IPS-18c (cell line): ENCODE results near the gene AKIRIN2.

ENCODE experiments used
- H3K4me3 ChIP-seq: 2 replicates; pipeline ENCODE4 v1.7.0; 2013; ENCODE audit warnings: low read depth, mild to moderate bottlenecking, low read length, moderate library complexity; ENCODE audit not compliant: insufficient read depth
- H3K9me3 ChIP-seq: one replicate; pipeline ENCODE4 v1.6.1; 2013; ENCODE audit warnings: mild to moderate bottlenecking, low read length, moderate library complexity; ENCODE audit not compliant: control insufficient read depth, insufficient read depth

The AKIRIN2 gene

DNA sequence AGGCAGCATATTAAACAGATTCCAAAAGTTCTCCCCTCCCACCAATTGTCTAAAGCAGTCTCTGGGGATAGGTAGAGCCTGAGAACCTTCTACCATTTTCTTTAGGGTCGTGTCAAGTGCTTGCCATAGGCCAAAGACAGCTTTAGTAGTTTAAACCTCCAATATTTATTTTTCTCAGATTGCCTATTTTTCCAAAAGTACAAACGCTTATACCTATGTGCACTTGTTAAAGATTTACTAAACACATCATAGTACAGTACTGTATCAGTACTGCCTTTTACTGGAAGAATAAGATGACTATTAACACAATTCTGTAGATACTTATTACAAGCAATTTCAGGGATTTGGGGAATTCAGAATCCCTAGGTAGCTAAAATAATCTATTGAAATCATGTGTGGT lies 29.4 kb downstream of the AKIRIN2 start:
- H3K9me3 ChIP-seq, result no peaks in the 10 kb centered on the region
- no peak overlapping the region for H3K4me3 ChIP-seq

DNA sequence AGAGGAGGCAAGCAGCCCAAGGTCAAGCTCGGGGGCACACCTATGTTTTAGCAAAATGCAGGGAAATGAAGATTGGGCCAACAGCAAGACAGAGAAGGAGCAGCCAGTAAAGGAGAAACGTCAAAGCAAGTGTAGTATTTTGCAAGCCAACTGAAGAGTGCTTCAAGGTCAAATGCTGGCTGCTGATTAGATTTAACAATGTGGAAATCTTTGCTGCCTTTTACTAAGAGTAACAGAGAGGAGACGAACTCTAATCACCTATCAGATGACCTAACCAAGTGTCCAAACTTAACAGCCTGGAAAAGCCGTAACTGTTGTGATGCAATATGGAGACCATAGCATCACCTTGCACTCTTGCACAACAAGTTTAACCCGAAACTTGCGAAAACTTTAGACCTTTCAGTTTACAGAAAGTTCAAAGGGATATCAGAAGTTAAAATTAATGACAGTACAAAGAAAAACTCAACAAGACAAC lies 30.4 kb downstream of the AKIRIN2 start:
- no peak overlapping the region for H3K4me3 ChIP-seq
- H3K9me3 ChIP-seq, result no peaks in the 10 kb centered on the region

DNA sequence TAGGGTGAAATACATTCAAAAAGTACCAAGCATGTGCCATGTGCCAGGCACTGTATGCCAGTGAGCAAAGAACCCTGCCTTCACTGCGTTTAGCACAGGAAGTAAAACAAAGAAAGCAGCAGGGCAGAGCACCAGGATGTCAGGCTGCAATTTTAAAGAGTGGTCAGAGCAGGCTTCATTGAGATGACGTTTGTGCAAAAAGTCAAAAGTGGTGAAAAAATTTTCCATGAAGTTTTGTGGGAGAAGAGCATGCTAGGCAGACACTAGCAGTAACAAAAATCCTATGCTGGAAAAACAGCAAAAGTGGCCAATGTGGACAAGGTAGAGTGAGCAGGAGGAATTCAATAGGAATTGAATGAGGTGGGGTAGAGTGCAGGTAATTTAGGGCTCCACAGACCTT lies 31.3 kb downstream of the AKIRIN2 start:
- Histone ChIP-seq H3K9me3 (no peaks in the 10 kb centered on the region), H3K4me3 (no peak overlapping the region)

DNA sequence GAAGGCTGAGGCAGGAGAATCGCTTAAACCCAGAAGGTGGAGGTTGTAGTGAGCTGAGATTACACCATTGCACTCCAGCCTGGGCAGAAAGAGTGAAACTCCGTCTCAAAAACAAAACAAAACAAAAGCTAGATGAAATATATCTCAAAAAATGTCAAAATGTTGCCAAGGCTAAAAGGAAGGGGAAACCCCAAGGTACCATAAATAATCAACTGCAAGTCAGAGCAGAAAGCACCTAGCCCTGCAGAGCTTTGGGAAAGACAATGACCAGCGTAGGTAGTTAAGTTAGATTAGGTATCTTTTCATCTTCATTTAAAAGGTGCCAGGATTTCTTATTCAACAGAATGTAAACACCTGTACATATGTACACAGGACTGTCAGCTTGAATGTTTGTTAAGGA lies 33.0 kb downstream of the AKIRIN2 start:
- H3K9me3 ChIP-seq, result no peaks in the 10 kb centered on the region
- no peak overlapping the region for H3K4me3 ChIP-seq

DNA sequence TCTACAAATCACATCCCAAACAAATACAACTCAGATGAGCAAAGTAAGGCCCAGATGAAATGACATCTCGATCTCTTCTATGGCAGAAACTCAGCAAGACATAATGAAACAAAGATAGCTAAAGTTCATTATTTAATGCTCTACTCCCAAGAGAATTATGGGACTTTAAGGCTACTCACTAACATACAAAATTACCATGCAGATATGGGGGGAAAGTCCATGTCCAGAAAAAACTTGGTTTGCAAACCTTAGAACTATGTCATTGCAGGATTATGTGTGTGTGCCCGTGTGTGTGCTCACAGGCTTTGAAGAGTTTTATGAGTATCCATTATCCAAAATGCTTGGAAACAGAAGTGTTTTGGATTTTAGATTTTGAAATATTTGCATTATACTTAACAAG lies 34.0 kb downstream of the AKIRIN2 start:
- Histone ChIP-seq H3K4me3 (no peak overlapping the region), H3K9me3 (no peaks in the 10 kb centered on the region)

DNA sequence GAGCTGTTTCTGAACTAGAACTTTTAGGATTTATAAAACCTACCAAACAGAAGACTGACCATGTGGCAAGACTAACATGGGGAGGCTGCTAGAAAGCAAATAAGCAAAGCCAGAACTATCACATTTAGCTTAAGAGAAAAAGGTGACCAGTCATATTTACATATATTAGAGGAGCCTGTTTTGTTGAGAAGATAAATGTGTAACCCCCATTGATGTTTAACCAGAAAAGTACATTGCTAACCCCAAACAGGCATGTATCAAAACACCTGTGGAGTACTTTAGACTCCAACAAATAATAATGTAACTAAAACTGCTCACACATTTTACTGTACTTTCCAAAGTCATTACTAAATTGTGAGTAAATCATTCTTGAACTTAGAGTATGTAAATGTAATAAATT lies 35.0 kb downstream of the AKIRIN2 start:
- no peaks in the 10 kb centered on the region for H3K9me3 ChIP-seq
- H3K4me3 ChIP-seq, result no peak overlapping the region

DNA sequence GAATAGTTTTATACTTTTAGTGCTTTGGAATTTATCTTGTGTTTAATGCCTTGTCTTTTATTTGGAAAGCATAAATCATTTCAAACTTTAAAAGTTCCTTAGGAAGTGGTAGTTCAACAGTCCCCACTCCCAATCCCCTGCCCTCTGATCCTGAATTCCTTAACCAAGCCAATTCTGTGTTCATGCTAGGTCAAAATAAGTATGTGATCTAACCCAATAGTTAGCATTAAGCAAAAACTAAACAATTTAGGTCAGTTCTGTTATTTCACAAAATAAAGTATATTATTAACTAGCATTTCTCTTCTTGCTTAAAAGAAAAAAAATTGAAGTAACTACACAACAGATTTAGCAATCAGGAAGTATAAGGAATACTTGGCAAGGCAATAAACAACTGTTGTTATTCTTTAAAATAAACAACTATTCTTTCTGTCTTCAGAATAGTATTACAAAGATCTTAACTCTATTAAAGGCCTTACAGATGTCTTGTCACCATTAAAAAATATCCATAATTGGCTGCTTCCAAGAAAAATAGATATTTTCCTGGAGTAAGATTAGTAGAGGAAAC lies 37.0 kb downstream of the AKIRIN2 start:
- Histone ChIP-seq H3K9me3 (no peaks in the 10 kb centered on the region), H3K4me3 (no peak overlapping the region)

DNA sequence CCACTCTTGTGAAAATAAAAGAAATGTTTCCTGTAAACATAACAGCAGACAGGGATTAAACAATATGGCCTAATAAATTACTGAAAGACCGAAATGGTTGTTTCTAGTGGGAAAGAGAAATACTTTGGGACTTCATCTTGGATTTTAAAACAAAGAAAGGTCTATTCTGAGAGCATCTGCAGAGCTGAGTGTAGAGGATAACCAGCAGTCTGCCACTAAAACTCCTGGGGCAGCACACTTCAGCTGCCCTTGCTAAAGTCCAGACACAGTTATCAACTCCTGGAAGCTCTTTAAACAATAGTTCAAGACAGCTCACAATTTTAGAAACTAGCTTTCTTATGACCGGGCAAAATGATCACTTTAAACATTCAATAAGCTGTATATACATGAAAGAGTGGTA lies 38.6 kb downstream of the AKIRIN2 start:
- H3K9me3 ChIP-seq, result no peaks in the 10 kb centered on the region
- H3K4me3 ChIP-seq, result no peak overlapping the region

DNA sequence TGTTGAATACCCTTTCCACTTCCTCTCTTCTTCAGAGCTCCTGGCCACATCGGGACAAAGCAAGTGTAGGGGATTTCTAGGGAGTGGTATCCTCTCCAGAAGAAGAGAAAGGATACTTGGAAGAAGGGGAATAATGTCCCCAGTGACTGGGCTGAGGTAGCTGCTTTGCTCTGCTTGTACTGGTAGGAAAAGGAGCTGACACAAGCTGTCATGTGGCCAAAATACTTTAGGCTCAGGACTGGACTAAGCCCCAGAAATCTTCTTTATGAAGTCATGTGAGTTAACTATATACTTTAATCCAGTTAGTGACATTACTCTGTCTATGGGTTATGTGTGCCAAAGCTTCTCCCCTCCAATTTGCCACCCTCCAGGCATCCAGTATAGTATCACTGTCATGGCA lies 40.5 kb downstream of the AKIRIN2 start:
- Histone ChIP-seq H3K9me3 (no peaks in the 10 kb centered on the region), H3K4me3 (no peak overlapping the region)

DNA sequence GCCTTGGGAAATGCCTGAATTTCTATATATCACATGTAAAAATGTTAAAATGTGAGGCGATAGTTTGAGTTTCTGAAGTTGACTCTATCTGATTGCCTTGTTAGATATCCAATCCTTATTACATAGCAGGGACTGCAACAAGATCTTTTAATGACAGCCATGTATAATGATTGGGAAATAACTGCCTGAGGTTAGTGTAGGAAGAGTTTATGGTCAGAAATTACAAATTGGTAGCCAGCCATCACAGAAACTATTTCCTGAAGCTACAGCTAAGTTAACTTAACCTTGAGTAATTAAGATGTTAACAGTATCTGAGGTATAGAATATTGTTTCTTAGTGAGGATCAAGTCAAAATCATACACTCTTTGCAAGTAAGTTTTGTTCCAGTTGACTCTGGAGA lies 41.0 kb downstream of the AKIRIN2 start:
- Histone ChIP-seq H3K4me3 (no peak overlapping the region), H3K9me3 (no peaks in the 10 kb centered on the region)

DNA sequence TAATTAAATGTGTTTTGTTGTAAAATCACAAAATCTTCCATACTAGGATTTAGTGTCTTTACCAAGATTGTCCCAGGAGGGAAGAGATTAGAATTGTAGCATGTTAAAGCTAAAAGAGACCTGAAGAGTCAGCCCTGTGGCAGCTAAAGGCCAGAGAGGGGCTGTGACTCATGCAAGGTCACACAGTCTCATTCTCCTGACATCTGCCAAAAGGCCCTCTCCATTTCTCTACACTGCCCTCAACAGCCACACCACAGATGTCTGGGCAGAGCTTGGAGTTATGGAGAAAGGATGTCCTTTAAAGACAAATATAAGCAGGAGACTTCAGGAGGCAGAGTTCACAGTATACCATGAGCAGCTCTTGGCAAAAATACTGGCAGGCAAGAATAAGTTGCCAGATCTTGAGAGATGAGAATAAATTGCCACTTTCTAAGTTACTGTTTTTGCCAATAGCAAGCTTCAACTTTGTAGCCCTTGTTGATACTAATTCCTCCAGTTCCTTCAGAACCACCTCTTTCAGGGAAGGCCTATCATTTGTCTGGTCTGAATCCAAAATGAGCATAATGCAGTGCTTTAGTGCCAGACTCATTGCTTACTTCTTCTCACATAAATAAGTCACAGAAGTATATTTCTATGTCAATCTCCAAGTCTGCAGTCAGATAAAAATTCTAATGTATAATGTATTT lies 41.7 kb downstream of the AKIRIN2 start:
- Histone ChIP-seq H3K4me3 (no peak overlapping the region), H3K9me3 (no peaks in the 10 kb centered on the region)

DNA sequence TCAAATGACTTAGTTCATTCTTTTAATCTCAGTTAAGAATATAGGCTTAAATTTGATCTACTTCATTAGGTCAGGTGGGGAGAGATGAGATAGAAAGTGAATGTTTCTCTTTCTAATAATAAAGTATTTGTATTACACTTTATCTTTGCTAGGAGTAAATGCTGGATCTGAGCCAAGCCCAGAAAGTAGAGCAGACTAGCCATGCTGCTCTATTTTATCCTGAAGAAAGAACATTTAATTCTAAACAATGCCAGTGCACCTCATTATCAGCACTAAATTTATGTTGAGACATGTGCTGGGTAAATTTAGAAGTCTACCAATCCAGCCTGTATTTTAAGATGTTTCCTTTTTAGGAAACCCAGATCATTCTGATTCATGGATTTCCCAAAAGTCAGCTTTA lies 43.5 kb downstream of the AKIRIN2 start:
- Histone ChIP-seq H3K9me3 (no peaks in the 10 kb centered on the region), H3K4me3 (no peak overlapping the region)

DNA sequence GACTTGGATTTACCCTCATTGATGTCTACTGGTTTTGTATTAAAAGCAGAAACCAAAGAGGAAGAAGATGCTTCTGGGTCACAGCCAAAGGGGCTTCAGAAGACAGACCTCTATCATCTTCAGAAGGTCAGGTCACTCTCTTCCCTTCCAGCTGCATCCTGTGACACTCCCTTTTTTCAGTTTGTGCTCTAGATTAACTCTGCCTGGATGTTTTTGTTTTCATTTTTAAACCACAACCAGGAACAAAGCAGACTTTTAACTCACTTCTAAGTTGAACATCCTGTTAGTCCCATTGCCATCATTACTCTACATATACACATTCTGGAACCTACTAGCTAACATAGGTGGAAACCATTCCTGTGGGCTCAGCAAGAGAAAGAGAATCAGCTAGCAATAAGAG lies 45.2 kb downstream of the AKIRIN2 start:
- H3K9me3 ChIP-seq, result no peaks in the 10 kb centered on the region
- no peak overlapping the region for H3K4me3 ChIP-seq

DNA sequence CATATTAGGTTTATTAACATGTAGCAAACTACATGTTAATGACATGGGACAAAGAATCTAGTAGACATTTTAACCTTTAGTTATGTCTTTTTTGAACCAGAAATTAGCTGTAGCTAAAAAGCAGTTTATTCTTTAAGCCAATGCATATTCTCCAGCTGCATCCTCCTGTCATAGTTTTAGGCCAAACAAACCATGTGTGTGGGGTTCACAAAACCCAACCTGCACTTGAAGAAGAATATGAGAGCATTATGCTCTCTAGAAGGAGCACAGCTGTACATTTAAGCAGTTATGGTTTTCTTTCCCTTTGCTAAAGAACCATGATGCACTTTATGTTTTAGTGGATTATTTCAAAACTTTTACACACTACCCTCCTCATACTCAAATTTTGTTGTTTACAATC lies 46.2 kb downstream of the AKIRIN2 start:
- H3K4me3 ChIP-seq, result no peak overlapping the region
- no peaks in the 10 kb centered on the region for H3K9me3 ChIP-seq

DNA sequence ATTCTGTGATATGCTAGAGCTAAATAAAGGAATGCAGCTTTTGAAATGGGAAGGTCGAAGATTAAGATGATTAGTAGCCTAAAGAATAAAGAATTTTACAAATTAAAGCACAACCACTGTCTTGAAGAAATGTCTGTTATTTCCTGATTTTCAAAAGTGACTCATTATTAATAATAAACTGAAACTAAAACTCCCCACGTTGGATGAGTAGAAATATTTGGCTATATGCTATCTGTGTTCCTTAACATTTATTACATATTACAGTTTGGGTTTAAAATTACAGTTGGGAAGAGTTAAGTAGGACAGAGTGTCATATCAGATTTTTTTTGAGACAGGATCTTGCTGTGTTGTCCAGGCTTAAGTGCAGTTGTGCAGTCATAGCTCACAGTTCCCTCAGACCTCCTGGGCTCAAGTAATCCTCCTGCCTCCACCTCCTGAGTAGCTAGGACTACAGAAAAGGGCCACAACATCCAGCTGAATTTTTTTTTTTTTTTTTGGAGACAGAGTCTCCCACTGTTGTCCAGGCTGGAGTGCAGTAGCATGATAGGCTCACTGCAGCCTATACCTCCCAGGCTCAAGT lies 47.1 kb downstream of the AKIRIN2 start:
- Histone ChIP-seq H3K4me3 (no peak overlapping the region), H3K9me3 (no peaks in the 10 kb centered on the region)

DNA sequence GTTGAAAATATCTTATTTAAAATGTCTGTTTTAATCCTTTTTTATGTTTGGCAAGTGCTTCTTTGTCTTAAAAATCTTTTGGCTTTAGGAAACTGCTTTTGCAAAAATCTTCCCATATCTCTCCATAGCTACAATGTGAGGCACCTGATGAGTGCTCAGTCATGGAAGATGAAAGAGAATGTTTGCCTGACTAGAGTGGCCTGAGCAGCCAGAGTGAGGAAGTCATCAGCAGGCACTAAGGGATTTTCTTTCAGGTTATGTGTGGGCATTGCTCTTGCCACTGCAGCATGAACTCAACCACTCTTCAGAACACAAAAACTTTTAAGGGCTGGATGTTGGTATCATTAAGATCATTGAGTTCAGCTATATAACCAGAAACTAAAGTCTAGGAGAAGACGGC lies 47.9 kb downstream of the AKIRIN2 start:
- Histone ChIP-seq H3K4me3 (no peak overlapping the region), H3K9me3 (no peaks in the 10 kb centered on the region)

DNA sequence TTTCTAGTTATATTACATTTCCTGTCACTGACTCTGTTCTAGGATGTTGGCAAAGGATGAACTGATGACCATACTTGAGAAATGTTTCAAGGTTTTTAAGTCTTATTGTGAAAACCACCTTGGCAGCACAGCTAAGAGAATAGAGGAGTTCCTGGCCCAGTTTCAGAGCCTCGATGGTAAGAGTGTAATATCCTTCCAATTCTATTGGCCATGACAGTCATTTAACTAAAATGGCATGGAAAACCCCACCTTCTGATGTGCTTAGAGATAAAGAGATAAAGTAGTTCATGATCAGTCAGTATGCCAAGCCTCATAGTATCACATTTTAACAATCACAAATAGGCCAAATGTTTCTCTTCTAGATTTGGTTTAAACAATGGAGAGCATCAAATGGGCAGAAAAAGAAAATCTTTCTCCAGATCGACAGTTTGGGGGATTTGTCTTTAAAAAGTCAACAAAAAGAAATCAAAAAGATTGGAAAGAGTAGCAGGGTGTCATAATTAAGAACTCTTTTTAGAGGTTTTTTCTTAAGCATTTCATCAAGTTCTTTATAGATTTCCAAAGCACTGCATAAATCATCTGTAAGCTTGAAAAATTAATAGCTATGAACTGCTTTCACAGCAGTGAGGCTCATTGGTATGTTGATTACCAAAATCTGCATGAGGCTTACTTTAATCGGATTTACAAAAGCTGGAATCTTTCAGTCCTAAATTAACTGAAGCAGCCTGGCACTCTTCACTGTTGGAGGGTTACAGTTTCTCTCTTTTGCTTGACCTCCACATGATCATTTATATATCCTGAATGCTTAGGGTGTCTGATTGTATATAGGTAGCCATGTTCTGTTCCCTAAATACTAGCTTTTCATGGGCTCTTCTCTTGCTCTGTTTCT lies 48.7 kb downstream of the AKIRIN2 start:
- Histone ChIP-seq H3K9me3 (no peaks in the 10 kb centered on the region), H3K4me3 (no peak overlapping the region)

DNA sequence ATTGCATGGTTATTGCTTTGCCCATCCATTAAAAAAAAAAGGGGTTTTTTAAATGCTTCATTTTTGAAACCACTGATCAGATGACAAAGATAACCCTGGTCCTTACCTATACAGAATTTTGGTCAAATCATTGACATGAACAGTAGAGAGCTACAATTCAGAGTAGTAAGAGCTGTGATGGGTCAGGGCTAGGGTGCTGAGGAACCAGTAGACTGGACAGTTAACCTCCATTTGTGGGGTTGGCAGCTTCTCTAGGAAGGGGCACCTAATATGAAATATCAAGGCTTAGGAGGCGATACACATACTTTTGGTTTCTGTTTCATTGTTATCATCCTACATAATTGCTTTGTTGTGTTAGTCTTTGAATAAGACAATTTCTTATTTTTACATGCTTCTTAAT lies 57.0 kb downstream of the AKIRIN2 start:
- Histone ChIP-seq H3K9me3 (no peaks in the 10 kb centered on the region), H3K4me3 (no peak overlapping the region)
